NCI-H2196 treated with DMSO at 0.1 percent for 48 hours (cell line): ENCODE data around the gene NOTUM.
"Not testable (repeated sequence)": the region's sequence is repeated elsewhere in the genome, so short reads cannot be mapped to it uniquely, and the experiment has no call there.

Experiments
- DNase-seq: peaks from one replicate; lab custom pipeline; 2025; ENCODE audit not compliant: unreplicated experiment; lab: John Stamatoyannopoulos, UW

The NOTUM gene

DNA sequence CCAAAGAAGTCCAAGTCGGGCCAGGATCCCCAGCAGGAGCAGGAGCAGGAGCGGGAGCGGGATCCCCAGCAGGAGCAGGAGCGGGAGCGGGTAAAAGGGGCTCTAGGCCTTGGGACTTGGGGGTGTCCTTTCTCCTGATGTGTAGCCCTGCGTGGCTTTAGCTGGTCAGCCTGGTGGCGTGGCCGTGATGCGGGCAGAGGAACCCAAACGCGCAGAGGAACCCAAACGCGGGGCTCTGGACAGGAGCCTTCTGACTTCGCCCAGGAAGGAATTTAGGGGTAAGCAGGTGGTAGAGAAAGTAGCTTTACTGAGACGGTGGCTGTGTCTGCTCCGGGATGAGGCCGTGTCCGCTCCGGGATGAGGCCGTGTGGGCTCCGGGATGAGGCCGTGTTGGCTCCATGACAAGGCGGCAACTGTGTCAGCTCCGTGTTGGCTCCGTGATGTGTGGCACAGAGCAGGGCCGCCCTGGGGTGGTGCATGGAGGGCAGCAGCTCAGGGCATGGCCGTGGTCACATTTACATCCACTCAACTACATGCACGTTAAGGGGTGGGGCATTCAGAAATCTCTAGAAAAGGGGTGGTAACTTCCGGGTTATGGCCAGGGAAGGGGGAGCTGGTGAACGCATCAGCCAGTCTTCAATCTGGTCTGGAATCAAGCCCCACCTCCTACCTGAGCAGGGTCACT lies 35.9 kb upstream of the NOTUM start:
- DNase-seq, result no peak

DNA sequence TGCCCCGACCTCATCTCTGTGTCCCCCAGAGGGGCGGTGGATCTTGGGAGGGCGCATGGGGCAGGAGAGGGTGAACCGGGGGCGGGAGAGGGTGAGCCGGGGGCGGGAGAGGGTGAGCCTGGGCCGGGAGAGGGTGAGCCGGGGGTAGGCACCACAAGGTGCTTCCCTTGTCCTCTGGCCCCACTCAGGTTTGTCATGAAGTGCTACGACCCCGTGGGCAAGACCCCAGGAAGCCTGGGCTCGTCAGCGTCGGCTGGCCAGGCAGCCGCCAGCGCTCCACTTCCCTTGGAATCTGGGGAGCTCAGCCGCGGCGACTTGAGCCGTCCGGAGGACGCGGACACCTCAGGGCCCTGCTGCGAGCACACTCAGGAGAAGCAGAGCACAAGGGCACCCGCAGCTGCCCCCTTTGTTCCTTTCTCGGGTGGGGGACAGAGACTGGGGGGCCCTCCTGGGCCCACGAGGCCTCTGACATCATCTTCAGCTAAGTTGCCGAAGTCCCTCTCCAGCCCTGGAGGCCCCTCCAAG lies 35.3 kb upstream of the NOTUM start:
- DNase-seq, result no peak

DNA sequence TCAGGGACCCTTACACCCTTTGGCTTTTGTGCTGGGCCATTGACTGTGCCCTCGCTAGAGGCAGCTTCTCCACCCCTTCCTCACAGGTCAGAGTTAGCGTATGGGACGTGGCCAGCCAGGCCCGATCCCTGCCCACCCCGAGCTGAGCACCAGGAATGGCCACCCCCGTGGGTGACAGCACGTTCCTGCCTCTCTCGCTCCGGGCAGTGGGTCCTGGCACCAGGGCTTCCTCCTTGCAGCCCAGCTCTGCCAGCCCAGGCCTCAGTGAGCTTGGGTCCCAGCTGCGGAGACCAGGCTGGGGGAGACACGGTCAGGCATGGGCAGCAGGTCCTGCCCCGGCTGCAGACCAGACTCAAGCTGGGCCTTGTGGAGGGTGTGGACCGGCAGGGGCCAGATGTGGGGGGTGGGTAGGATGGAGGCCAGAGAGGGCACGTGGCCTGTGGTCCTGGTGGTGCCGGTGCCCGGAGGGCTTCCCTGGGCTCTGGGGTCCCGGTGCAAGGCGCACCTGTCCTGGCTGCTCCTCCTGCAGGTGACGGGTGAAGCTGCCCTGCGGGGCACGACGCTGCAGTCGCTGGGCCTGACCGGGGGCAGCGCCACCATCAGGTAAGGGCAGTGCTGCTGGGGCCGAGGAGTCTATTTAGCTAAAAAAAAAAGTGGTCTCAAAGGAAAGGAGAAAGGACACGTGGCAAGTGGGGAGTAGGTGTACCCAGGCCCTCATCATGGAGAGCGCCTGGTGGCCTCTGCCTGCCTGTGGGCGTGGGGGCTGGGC lies 34.7 kb upstream of the NOTUM start:
- DNase-seq, result no peak

DNA sequence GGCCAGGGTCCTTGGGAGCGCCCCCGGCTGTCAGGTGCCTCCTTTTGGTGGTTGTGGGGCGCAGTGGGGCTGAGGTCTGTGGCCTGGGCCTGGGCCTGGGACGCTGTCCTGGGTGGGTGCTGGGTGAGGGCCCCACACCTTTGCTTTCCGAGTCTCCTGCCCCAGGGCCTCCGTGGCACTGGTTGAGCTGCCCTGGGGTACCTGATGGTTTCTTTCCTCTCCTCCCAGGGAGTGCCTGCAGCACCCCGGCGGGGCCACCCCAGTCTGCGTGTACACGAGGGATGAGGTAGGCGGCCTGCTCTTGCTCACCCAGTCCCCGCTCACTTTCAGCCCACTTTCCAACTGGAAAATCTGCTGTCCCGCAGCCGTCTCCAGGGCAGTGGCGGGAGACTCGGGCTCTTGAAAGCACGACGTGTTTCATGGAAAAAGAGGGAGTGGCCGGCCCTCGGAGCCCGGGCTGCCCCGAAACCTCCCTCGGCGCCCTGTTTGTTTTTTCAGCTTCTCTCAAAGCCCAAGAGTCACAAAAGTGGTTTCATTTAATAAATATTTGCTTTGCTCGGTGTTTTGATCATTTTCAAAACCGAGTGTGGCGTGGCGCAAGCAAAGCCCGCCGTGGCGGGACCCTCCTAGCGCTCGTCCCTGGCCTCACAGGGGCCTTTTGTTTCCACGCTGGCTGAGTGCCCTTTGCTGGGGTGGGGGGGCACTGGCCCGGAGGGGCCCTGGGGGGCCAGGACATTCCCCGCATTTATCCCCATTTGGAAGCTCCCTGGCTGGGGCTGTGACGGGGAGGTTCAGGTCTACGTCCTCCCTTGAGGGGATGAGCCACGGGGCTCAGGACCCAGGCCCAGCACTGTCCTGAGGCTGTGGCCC lies 33.8 kb upstream of the NOTUM start:
- DNase-seq, result no peak

DNA sequence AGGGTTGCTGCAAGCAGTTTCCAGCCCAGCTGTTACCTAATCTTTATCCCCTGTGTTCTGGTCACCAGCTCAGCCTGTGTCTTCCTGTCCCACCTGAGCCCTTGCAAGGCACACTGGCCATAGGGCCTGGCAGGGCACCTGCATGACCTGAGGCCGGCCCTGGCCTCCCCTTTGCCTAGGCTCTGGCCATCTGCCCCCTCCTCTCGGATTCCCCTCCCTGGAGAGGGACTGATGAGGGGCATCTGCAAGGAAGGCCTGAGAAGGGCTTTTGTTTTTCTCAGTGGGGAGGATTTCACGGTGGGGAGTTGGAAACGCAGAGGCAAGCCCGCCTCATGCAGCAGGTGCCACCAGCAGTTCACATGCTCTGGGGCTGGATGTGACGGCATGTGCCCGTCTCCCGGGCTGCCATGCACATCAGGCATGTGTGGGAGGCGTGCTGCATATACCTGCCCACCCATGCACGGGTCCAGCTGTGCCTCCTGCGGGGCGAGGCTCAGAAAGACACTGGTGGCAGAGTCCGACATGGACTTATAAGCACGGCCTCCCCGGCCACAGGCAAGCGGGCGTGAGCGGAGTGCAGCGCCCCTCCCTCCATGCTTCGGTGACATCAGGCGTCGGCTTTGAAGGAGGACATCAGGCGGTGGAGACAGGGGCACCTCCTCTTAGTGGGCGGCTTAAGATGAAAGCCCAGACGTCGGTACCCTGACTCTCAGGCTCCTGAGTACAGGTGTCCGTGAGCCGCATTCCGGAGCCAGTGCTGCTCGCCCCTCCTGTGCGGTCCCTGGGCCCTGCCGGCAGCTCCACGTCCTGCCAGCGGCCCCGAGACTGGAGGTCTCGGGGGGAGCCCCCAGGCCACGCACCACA lies 33.0 kb upstream of the NOTUM start:
- DNase-seq, result no peak

DNA sequence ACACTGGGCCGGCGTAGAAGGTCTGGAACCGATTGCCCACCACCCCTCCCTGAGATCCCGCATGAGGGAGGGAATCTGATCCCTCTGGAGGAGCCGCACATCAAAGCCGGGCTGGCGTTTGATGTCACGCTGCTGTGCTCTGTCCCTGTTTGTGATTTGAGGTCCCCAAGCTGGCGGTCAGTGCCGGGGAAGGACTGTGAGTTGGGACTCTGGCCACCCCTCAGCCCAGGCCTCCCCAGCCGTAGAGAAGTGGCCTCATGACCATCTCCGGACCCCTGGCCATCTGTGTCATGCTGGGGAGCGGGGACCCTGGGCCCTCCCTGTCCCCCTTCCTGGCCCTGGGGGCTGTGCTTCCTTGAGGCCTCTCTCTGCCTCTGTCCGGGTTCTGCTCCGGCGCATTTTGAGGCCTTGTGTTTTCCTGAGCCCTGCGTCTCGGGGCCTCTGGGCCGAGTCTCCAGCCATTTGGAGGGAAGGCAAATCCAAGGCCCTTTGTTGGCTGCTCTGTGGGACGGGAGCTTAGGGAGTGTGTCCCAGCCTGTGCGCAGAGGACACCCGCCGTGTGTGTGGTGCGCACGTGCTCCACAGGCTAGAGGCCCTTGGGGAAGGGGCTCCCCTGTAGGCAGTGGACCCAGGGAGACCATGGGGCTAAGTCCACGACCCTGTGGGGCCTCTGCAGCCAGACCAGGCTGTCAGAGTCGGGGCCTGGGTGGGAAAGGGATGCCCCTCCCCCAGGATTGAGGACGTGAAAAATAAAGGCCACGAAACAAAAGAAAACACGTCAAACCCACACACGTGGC lies 31.5 kb upstream of the NOTUM start:
- no peak for DNase-seq

DNA sequence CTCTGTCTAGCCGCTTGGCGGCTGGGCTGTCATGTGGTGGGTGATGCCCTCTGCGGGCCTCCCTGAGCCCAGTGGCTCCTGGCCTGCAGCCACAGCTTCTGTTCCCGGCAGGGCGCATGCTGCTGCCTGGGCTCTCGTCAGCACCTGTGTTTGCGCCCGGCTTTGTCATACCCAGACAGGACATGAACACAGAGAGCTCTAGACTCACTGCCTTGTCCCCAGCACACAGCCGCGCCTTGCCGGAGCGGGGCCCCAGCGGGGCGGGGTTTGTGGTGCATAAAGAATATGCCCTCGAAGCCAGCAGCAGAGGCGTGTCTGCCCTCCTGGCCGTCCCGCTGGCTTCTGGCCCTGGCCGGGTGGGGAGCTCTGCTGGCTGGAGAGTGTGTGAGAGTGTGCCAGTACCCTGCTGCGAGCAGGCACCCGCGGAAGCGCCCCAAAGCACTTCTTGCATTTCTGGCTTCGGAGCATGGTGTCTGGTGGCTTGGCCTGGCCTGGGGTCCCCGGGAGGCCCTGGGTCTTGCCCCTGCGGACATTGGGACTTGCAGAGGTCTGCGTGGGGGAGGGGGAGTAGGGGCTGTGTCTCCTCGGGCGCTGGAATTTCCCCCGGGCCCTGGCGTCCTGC lies 30.8 kb upstream of the NOTUM start:
- peak; percentile 96 for DNase-seq

DNA sequence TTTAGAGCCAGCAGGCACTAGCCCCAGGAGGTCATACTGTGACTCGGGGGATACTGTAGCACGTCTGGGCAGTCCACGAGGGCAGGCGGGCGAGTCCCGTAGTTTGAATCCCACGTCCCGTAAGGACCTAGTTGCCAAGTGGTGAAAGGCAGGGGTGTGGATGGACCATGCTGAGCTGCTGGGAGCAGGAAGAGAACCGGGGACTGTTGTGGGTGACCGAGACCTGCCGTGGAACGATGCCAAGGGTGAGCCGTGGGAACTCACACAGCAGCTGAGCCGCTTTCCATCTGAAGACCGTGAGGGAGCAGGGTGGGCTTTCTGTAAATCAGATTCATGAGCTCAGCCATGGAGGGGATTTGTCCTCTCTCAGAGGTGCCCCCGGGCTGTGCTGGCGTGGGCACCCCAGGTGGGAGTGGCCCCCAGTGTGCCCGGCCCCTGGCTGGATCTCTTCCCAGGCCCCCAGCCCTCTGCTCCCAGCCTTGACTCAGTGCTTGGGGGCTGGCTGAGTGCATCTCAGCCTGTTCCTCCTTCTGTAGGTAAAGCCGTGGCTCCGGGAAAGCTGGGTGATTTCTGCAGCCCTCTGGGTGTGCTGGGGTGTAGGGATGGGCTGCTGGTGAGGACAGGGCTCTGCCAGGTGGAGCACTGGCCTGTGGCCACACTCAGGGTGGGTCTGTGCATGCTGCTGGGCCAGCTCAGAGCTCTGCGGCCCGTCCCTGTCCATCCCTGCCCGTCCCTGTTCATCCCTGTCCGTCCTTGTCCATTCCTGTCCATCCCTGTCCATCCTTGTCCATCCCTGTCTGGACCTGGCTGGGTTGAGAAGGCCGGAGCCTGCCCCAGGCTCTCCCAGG lies 30.1 kb upstream of the NOTUM start:
- DNase-seq, result no peak

DNA sequence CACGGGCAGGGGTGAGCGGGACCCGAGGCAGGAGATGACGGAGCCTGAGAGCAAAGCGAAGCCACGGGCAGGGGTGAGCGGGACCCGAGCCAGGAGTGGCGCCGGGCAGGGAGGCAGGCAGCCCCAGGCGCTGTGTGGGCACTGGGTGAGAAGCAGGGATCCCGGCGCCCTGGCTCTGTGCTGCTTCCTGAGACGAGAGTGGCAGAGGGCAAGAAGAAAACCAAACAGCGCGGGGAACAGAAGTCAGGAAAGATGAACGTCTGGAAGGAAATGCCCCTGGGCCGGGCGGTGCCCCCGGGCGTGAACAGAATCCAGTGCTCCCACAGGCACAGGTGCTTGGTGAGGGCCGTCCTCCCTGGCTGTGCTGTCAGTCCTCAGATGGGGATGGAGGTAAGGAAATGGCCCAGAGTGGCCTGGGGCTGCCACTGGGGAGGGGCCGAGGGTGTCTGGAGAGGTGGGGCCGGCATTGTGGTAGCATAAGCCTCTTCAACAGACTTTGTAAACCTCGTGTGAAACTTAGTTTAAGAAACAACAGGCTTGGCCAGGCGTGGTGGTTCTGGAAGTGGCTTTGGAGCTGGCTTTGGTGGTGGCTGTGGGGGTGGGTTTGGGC lies 26.3 kb upstream of the NOTUM start:
- DNase-seq, result no peak

DNA sequence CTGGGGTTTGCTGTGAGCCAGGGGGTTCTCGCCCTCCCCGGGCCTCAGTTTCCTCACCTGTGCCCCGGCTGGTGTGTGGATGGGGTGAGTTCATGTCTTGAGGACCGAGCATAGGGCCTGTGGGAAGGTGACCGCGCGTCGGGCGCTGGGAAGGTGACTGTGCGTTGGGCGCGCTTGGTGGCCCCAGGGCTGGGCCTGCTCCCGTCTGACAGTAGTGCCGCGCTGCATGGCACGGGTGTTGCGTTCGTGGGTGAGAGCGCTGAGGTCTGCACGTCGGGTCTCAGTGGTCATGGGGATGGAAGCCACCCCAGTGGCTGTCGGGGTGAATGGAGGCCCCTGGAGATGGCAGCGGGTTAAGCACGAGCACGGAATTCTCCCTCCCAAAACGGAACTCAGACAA lies 25.6 kb upstream of the NOTUM start:
- DNase-seq, result no peak

DNA sequence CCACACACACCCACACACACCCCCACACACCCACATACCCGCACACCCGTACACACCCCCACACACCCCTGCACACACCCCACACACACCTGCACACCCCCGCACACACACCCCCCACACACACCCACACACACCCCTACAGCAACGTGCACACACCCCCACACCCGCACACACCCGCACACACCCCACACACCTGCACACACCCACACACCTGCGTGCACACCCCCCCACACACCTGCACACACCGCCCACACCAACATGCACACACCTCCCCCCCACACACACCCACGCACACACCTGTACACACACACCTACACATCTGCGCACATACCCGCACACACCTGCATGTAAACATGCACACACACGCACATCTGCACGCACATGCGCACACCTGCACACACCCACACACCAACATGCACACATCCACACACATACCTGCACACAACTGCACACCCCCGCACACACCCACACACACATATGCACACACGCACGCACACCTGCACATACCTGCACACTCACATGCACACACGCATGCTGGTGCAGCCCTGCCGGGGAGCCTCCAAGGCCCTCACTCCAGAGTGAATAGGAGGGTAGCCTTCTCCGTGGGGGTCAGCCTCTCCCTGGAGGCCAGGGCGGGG lies 23.9 kb upstream of the NOTUM start:
- DNase-seq, result no peak

DNA sequence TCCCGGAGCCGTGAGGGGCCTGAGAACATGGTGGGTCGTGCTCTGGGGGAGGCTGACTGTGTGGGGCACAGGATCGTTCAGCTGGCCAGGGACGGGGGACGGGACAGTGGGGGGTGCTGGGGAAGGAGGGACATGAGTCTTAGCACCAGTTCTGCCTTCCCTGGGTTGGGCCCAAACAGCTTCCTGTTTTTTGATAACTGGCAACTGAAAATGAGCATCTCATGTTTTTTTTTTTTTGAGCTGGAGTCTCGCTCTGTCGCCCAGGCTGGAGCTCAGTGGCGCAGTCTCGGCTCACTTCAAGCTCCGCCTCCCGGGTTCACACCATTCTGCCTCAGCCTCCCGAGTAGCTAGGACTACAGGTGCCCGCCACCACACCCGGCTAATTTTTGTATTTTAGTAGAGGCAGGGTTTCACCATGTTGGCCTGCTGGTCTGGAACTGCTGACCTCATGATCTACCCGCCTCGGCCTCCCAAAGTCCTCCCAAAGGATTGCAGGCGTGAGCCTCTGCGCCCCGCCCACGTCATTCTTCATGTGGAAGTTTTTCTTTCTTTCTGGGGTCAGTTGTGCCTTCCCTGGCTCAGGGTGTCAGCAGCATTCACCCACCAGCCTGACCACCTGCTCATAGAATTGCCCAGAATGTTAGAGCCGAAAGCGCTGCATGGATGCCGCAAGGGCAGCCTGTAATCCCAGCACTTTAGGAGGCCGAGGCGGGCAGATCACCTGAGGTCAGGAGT lies 22.8 kb upstream of the NOTUM start:
- DNase-seq, result no peak

DNA sequence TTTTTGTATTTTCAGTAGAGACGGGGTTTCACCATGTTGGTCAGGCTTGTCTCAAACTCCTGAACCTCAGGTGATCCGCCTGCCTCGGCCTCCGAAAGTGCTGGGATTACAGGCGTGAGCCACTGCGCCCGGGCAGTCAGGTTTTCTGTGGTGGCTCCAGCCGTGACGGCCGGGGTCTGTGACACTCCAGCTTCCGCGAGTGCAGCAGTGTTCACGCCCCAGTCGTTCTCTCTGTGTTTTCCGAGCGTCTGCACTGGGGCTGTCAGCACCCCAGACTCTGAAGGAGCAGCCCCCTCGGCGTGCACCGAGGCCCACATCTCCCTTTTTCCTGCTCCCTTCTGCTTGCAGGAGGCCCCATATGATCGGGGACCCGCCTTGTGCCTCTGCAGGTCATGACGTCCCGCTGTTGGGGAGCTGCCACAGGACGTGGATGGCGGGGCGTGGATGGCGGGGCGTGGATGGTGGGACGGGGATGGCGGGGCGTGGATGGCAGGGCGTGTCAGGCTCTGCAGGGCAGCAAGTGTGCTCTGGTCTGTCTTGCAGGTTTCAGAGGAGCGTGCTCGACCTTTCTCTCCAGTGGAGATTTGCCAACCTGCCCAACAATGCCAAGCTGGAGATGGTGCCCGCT lies 22.1 kb upstream of the NOTUM start:
- no peak for DNase-seq

DNA sequence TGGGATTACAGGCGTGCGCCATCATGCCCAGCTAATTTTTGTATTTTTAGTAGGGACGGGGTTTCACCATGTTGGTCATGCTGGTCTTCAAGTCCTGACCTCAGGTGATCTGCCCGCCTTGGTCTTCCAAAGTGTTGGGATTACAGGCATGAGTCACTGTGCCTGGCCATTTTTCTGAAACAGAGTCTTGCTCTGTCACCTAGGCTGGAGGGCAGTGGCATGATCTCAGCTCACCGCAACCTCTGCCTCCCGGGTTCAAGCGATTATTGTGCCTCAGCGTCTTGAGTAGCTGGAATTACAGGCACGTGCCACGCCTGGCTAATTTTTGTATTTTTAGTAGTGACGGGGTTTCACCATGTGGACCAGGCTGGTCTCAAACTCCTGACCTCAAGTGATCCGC lies 20.5 kb upstream of the NOTUM start:
- not testable (repeated sequence) for DNase-seq

DNA sequence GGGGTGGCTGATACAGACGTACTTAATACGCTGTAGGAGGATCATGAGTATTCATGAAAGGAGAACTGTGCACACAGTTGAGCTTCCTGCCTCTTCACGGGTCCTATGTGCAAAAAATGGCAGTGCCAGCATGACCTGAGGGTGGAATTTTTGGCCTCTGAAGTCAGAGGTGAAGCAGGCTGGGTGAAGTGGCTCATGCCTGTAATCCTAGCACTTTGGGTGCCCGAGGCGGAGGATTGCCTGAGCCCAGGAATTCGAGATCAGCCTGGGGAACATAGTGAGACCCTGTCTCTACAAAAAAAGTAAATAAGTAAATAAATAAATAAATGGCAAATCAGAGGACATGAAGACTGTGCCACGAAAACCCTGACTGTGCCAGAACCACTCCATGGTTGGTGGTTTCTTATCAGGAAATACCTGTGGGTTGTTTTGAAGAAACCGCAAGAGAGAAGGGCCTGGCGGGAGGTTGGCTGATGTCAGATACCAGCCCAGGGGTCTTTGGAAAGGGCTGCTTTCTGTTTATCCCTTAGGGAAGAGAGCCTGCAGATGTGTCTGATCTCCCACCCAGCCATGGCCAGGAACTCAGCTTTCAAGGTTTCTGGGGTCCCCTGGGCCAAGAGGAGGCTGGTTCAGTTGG lies 19.8 kb upstream of the NOTUM start:
- no peak for DNase-seq

DNA sequence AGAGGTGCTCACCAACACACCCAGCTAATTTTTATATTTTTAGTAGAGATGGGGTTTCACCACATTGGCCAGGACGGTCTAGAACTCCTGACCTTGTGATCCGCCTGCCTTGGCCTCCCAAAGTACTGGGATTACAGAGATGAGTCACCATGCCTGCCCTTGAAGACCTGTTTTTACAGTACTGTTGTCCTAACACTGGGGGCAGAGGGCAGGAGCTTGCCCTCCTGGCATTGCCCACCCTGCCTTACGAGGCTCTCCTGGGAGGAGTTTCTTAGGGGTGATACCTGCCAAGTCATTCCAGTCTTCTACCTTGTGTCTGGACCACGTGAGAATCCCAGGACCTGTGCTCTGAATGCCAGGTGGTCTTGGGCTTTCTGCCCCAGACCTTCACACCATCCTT lies 19.1 kb upstream of the NOTUM start:
- no peak for DNase-seq
